Measurements from ENCODE around the gene DPH7.
"Not testable (repeated sequence)": the region's sequence is repeated elsewhere in the genome, so short reads cannot be mapped to it uniquely, and the experiment has no call there.

DPH7 gene

GRCh38 chr9:137606005-137606621 is 27.4 kb upstream of the DPH7 start:
- FAIRE-seq, result no peak

- no peak for FAIRE-seq
Observed at GRCh38 chr9:137605121-137606004, 26.6 kb upstream of the DPH7 start, which contains the start of gene ARRDC1. Gene ARRDC1 (plus strand): TSS chr9:137605686. CDS start chr9:137605718, 32 bp downstream.

- FAIRE-seq, result no peak
Observed at GRCh38 chr9:137604345-137605086, 25.8 kb upstream of the DPH7 start.

- no peak for FAIRE-seq
Observed at GRCh38 chr9:137603879-137604278, 25.2 kb upstream of the DPH7 start.

GRCh38 chr9:137602661-137603060 is 23.9 kb upstream of the DPH7 start:
- FAIRE-seq, result no peak

GRCh38 chr9:137598943-137599342 is 20.2 kb upstream of the DPH7 start:
- FAIRE-seq, result no peak

- not testable (repeated sequence) for FAIRE-seq
Observed at GRCh38 chr9:137596577-137596976, 17.9 kb upstream of the DPH7 start.

GRCh38 chr9:137593176-137593575 is 14.5 kb upstream of the DPH7 start:
- no peak for FAIRE-seq

GRCh38 chr9:137592767-137593166 is 14.0 kb upstream of the DPH7 start:
- FAIRE-seq, result no peak

- no peak for FAIRE-seq
Observed at GRCh38 chr9:137590469-137591383, 12.0 kb upstream of the DPH7 start, which contains the start of gene ZMYND19. Gene ZMYND19 (minus strand): TSS chr9:137590512. CDS start chr9:137590263, 249 bp downstream.

- no peak for FAIRE-seq
Observed at GRCh38 chr9:137590123-137590468, 11.4 kb upstream of the DPH7 start.

GRCh38 chr9:137589441-137590122 is 10.9 kb upstream of the DPH7 start:
- FAIRE-seq, result no peak

- FAIRE-seq, result no peak
Observed at GRCh38 chr9:137588891-137589290, 10.2 kb upstream of the DPH7 start.

GRCh38 chr9:137588311-137588710 is 9.6 kb upstream of the DPH7 start:
- FAIRE-seq, result no peak

- FAIRE-seq, result no peak
Observed at GRCh38 chr9:137586854-137587253, 8.1 kb upstream of the DPH7 start.

- no peak for FAIRE-seq
Observed at GRCh38 chr9:137583957-137584356, 5.2 kb upstream of the DPH7 start.

GRCh38 chr9:137583347-137583746 is 4.6 kb upstream of the DPH7 start:
- no peak for FAIRE-seq

GRCh38 chr9:137582286-137582860 is 3.6 kb upstream of the DPH7 start:
- FAIRE-seq, result no peak

- FAIRE-seq, result no peak
Observed at GRCh38 chr9:137581361-137582285, 2.9 kb upstream of the DPH7 start.

GRCh38 chr9:137580954-137581322 is 2.2 kb upstream of the DPH7 start:
- FAIRE-seq, result no peak

Data from endometrium (tissue), 2 donors.